Measurements from ENCODE around the gene CCDC146.
"Not testable (repeated sequence)": the region's sequence is repeated elsewhere in the genome, so short reads cannot be mapped to it uniquely, and the experiment has no call there.

Gene CCDC146

GRCh38 chr7:77246026-77246640, 123.7 kb downstream of the CCDC146 start:
- DNase-seq (ENCODE audit: low read depth in 2 of 2) = no peak

GRCh38 chr7:77247206-77247850, 124.9 kb downstream of the CCDC146 start:
- peak; percentile 70 to 72 for DNase-seq (ENCODE audit: low read depth in 2 of 2)

- no peak for DNase-seq (ENCODE audit: low read depth in 2 of 2)
These were observed 125.7 kb downstream of the CCDC146 start for GRCh38 chr7:77248154-77248553.

GRCh38 chr7:77252506-77252905, 130.1 kb downstream of the CCDC146 start:
- DNase-seq (ENCODE audit: low read depth in 2 of 2) = no peak

- DNase-seq (ENCODE audit: low read depth in 2 of 2) = no peak
These were observed 130.7 kb downstream of the CCDC146 start for GRCh38 chr7:77253151-77253550.

GRCh38 chr7:77254429-77254828, 132.0 kb downstream of the CCDC146 start:
- DNase-seq (ENCODE audit: low read depth in 2 of 2) = no peak

- DNase-seq (ENCODE audit: low read depth in 2 of 2) = no peak
These were observed 132.5 kb downstream of the CCDC146 start for GRCh38 chr7:77254915-77255314.

GRCh38 chr7:77258014-77258413, 135.6 kb downstream of the CCDC146 start:
- DNase-seq (ENCODE audit: low read depth in 2 of 2) = no peak

- no peak for DNase-seq (ENCODE audit: low read depth in 2 of 2)
These were observed 136.2 kb downstream of the CCDC146 start for GRCh38 chr7:77258593-77258992.

GRCh38 chr7:77262316-77262715, 139.9 kb downstream of the CCDC146 start:
- no peak for DNase-seq (ENCODE audit: low read depth in 2 of 2)

- DNase-seq (ENCODE audit: low read depth in 2 of 2) = no peak
These were observed 143.3 kb downstream of the CCDC146 start for GRCh38 chr7:77265666-77266065.

- no peak for DNase-seq (ENCODE audit: low read depth in 2 of 2)
These were observed 143.9 kb downstream of the CCDC146 start for GRCh38 chr7:77266291-77266794.

- DNase-seq (ENCODE audit: low read depth in 2 of 2) = no peak
These were observed 147.1 kb downstream of the CCDC146 start for GRCh38 chr7:77269360-77270093.

- no peak for DNase-seq (ENCODE audit: low read depth in 2 of 2)
These were observed 147.7 kb downstream of the CCDC146 start for GRCh38 chr7:77270094-77270480.

- no peak for DNase-seq (ENCODE audit: low read depth in 2 of 2)
These were observed 149.4 kb downstream of the CCDC146 start for GRCh38 chr7:77271766-77272165.

- DNase-seq (ENCODE audit: low read depth in 2 of 2) = not testable (repeated sequence)
These were observed 153.2 kb downstream of the CCDC146 start for GRCh38 chr7:77275663-77276062.

- DNase-seq (ENCODE audit: low read depth in 2 of 2) = no peak
These were observed 153.7 kb downstream of the CCDC146 start for GRCh38 chr7:77276120-77276519.

- no peak for DNase-seq (ENCODE audit: low read depth in 2 of 2)
These were observed 159.5 kb downstream of the CCDC146 start for GRCh38 chr7:77281780-77282478.

- DNase-seq (ENCODE audit: low read depth in 2 of 2) = no peak
These were observed 160.5 kb downstream of the CCDC146 start for GRCh38 chr7:77282897-77283296.

- no peak for DNase-seq (ENCODE audit: low read depth in 2 of 2)
These were observed 161.6 kb downstream of the CCDC146 start for GRCh38 chr7:77284005-77284404.

GRCh38 chr7:77284616-77285015, 162.2 kb downstream of the CCDC146 start:
- DNase-seq (ENCODE audit: low read depth in 2 of 2) = no peak

- DNase-seq (ENCODE audit: low read depth in 2 of 2) = no peak
These were observed 166.4 kb downstream of the CCDC146 start for GRCh38 chr7:77288676-77289320.

Measured in activated CD8-positive, alpha-beta memory T cell treated with anti-CD3 and anti-CD28 coated beads for 4 hours (primary cell).